Upper lobe of left lung (tissue), 4 donors: ENCODE data around the gene DENND5A.
"Not testable (repeated sequence)": the region's sequence is repeated elsewhere in the genome, so short reads cannot be mapped to it uniquely, and the experiment has no call there.

ENCODE experiments used
- CTCF ChIP-seq, 6 experiments: fragments of 450-650 bp in 4 of 6; fragments of 200-600 bp in 2 of 6; sonication (generic) in 2 of 6; IDR thresholded peaks; one replicate each; pipeline ENCODE4 v1.5.1; 2016 to 2019; ENCODE audit warnings: antibody characterized with exemption in 6 of 6
- POLR2A ChIP-seq, 4 donors: fragments of 450-650 bp; IDR thresholded peaks; one replicate each; pipeline ENCODE4 v1.5.1; 2016 to 2017; ENCODE audit warnings: antibody characterized with exemption in 4 of 4, mild to moderate bottlenecking in 2 of 4
- POLR2AphosphoS5 ChIP-seq, 2 donors: sonication (generic); formaldehyde crosslinking; IDR thresholded peaks; one replicate each; pipeline ENCODE4 v1.5.1; 2017; ENCODE audit warnings: antibody characterized with exemption in 2 of 2

GRCh38 chr11:9098455-9098854 lies 166.7 kb downstream of the DENND5A start:
- TF ChIP-seq POLR2AphosphoS5, CTCF, POLR2A (IDR thresholded peaks at IDR 0.05): not testable (repeated sequence)
